IMR-90 (cell line): Measurements from ENCODE around the gene NEK9. TPM values are rescaled to one million over a fixed set of nuclear protein-coding genes. Genes with fewer than 3 reads are reported as not detected.

Source experiments
- ATAC-seq: fragments of 200-7000 bp; cut with Tn5 transposase; 2 replicates; pipeline ENCODE4 v1.9.1; 2020; ENCODE audit warnings: low read depth, mild to moderate bottlenecking, moderate library complexity
- BruUV-seq: library from RNA; stranded (reverse); fragments of 400-500 nt; replicated peaks from 2 replicates; lab custom pipeline; 2021; lab: Mats Ljungman, UMichigan
- CTCF ChIA-PET: fragments of 300-600 bp; formaldehyde crosslinking; extraction: SDS; loops from one replicate; lab custom pipeline; 2021; ENCODE audit warnings: antibody characterized with exemption; lab: Yijun Ruan, JAX
- POLR2A ChIA-PET: fragments of 300-600 bp; sonication (Branson Sonifier 250); formaldehyde crosslinking; loops from one replicate; lab custom pipeline; 2022; ENCODE audit warnings: antibody characterized with exemption; ENCODE audit not compliant: unreplicated experiment; lab: Charles Lee
- DNase-seq: peaks from one replicate; pipeline ENCODE4 v3.0.0; 2013
- H2AFZ ChIP-seq: replicated peaks from 2 replicates; pipeline ENCODE3; 2013; ENCODE audit warnings: low read length, mild to moderate bottlenecking; ENCODE audit not compliant: poor library complexity
- H2AK5ac ChIP-seq: 2 replicates; pipeline ENCODE4 v1.6.1; 2013; ENCODE audit warnings: low read depth, low read length, inconsistent platforms
- H2AK9ac ChIP-seq: replicated peaks from 2 replicates; pipeline ENCODE3; 2013; ENCODE audit warnings: mild to moderate bottlenecking, low read depth, low read length, moderate library complexity; ENCODE audit not compliant: poor library complexity
- H2BK120ac ChIP-seq: 2 replicates; pipeline ENCODE4 v1.6.1; 2013; ENCODE audit warnings: low read depth, low read length, inconsistent platforms
- H2BK15ac ChIP-seq: 3 replicates; pipeline ENCODE4 v1.6.1; 2013; ENCODE audit warnings: low read depth, low read length, inconsistent platforms
- H2BK20ac ChIP-seq: 2 replicates; pipeline ENCODE4 v1.6.1; 2013; ENCODE audit warnings: low read depth, mild to moderate bottlenecking, inconsistent platforms, low read length, moderate library complexity
- H2BK5ac ChIP-seq: 2 replicates; pipeline ENCODE4 v1.6.1; 2013; ENCODE audit warnings: mild to moderate bottlenecking, low read depth, low read length, inconsistent platforms; ENCODE audit not compliant: poor library complexity, severe bottlenecking
- H3K14ac ChIP-seq: replicated peaks from 2 replicates; pipeline ENCODE4 v1.6.1; 2013; ENCODE audit warnings: low read depth, low read length, inconsistent platforms
- H3K18ac ChIP-seq: 2 replicates; pipeline ENCODE4 v1.6.1; 2013; ENCODE audit warnings: low read depth, low read length, control low read depth
- H3K23ac ChIP-seq: 2 replicates; pipeline ENCODE4 v1.6.1; 2013; ENCODE audit warnings: low read depth, low read length, inconsistent platforms
- H3K27ac ChIP-seq: 2 replicates; pipeline ENCODE4 v1.5.1; 2013; ENCODE audit warnings: mild to moderate bottlenecking, control low read depth, low read length; ENCODE audit not compliant: insufficient read depth
- H3K27me3 ChIP-seq: 2 replicates; pipeline ENCODE4 v1.6.1; 2013; ENCODE audit warnings: low read length; ENCODE audit not compliant: control insufficient read depth, insufficient read depth
- H3K36me3 ChIP-seq: 2 replicates; pipeline ENCODE4 v1.6.1; 2013; ENCODE audit warnings: low read length, mixed read lengths; ENCODE audit not compliant: control insufficient read depth, insufficient read depth
- H3K4ac ChIP-seq: 2 replicates; pipeline ENCODE4 v1.6.1; 2013; ENCODE audit warnings: low read depth, low read length, inconsistent platforms
- H3K4me1 ChIP-seq: 2 replicates; pipeline ENCODE4 v1.6.1; 2013; ENCODE audit warnings: low read length, mixed read lengths; ENCODE audit not compliant: control insufficient read depth, insufficient read depth
- H3K4me2 ChIP-seq: 2 replicates; pipeline ENCODE4 v1.6.1; 2013; ENCODE audit warnings: low read depth, mild to moderate bottlenecking, control low read depth, low read length, moderate library complexity
- H3K4me3 ChIP-seq: 2 replicates; pipeline ENCODE4 v1.5.1; 2013; ENCODE audit warnings: low read depth, mild to moderate bottlenecking, control low read depth, low read length, moderate library complexity; ENCODE audit not compliant: insufficient read depth
- H3K56ac ChIP-seq: 2 replicates; pipeline ENCODE4 v1.6.1; 2013; ENCODE audit warnings: low read length, inconsistent platforms; ENCODE audit not compliant: insufficient read depth; ENCODE audit errors: extremely low read depth
- H3K79me1 ChIP-seq, 2 experiments: 2 replicates each; pipeline ENCODE4 v1.6.1; 2013; ENCODE audit warnings: low read length in 2 of 2, inconsistent platforms in 1 of 2, low read depth in 1 of 2
- H3K9ac ChIP-seq: 2 replicates; pipeline ENCODE4 v1.6.1; 2013; ENCODE audit warnings: low read depth, low read length, control low read depth
- H3K9me1 ChIP-seq: 2 replicates; pipeline ENCODE4 v1.6.1; 2013; ENCODE audit warnings: low read length, inconsistent platforms; ENCODE audit not compliant: insufficient read depth
- H3K9me3 ChIP-seq: 2 replicates; pipeline ENCODE4 v1.6.1; 2013; ENCODE audit warnings: low read length; ENCODE audit not compliant: control insufficient read depth, insufficient read depth
- H4K20me1 ChIP-seq: 2 replicates; pipeline ENCODE4 v1.6.1; 2013; ENCODE audit warnings: low read length, inconsistent platforms; ENCODE audit not compliant: insufficient read depth
- H4K5ac ChIP-seq: 2 replicates; pipeline ENCODE4 v1.6.1; 2013; ENCODE audit warnings: mild to moderate bottlenecking, low read depth, low read length, control low read depth
- H4K8ac ChIP-seq, 2 experiments: 2 replicates each; pipeline ENCODE4 v1.6.1; 2013; ENCODE audit warnings: low read depth in 2 of 2, low read length in 2 of 2, control low read depth in 1 of 2, inconsistent platforms in 1 of 2
- H4K91ac ChIP-seq: 2 replicates; pipeline ENCODE4 v1.6.1; 2013; ENCODE audit warnings: low read depth, low read length, inconsistent platforms; ENCODE audit not compliant: insufficient read depth
- CTCF ChIP-seq: conservative IDR thresholded peaks from 2 replicates; pipeline ENCODE4 v1.5.1; 2012; ENCODE audit warnings: mild to moderate bottlenecking, low read depth, low read length, improper control_type of control experiment
- ELK1 ChIP-seq: fragments of 150-350 bp; IDR thresholded peaks from 2 replicates; pipeline ENCODE4 v1.6.1; 2016; ENCODE audit warnings: low read depth, mild to moderate bottlenecking, low read length, moderate library complexity, borderline replicate concordance
- FOS ChIP-seq: fragments of 150-350 bp; IDR thresholded peaks from 2 replicates; pipeline ENCODE4 v1.6.1; 2016; ENCODE audit warnings: low read depth, low read length
- MAZ ChIP-seq: IDR thresholded peaks from 2 replicates; pipeline ENCODE4 v1.6.1; 2012; ENCODE audit warnings: low read depth, mild to moderate bottlenecking, low read length, improper control_type of control experiment, moderate library complexity, borderline replicate concordance
- NFE2L2 ChIP-seq: fragments of 150-350 bp; IDR thresholded peaks from 2 replicates; pipeline ENCODE4 v1.6.1; 2016; ENCODE audit warnings: low read depth, mild to moderate bottlenecking, low read length
- POLR2A ChIP-seq: IDR thresholded peaks from 2 replicates; pipeline ENCODE4 v1.6.1; 2012; ENCODE audit warnings: mild to moderate bottlenecking, low read depth, low read length
- RAD21 ChIP-seq: IDR thresholded peaks from 2 replicates; pipeline ENCODE4 v1.6.1; 2012; ENCODE audit warnings: low read length, improper control_type of control experiment
- RCOR1 ChIP-seq: IDR thresholded peaks from 2 replicates; pipeline ENCODE4 v1.6.1; 2012; ENCODE audit warnings: mild to moderate bottlenecking, low read length, improper control_type of control experiment; ENCODE audit not compliant: insufficient replicate concordance
- SMC3 ChIP-seq: fragments of 150-350 bp; IDR thresholded peaks from 2 replicates; pipeline ENCODE4 v1.6.1; 2016; ENCODE audit warnings: low read depth, mild to moderate bottlenecking, antibody characterized with exemption, low read length, moderate library complexity
- WGBS, 2 experiments: methylation state at CpG; one replicate each; pipeline versions ENCODE4 v1.1.5 to v1.1.7; 2013; ENCODE audit warnings: missing lambda C conversion rate in 2 of 2; ENCODE audit not compliant: insufficient read length in 1 of 2; ENCODE audit errors: extremely low coverage in 2 of 2; 5-methylcytosine and 5-hydroxymethylcytosine counted together
- dilution Hi-C: fragments of 300-500 bp; cut with HindIII; formaldehyde crosslinking; loops from one replicate; pipeline ENCODE4 v1.14.3; 2018; ENCODE audit warnings: low sequenced_read_pairs; ENCODE audit not compliant: unreplicated experiment
- in situ Hi-C: fragments of 300-500 bp; cut with MboI; formaldehyde crosslinking; loops from 3 replicates; pipeline ENCODE4 v1.14.3; 2019; ENCODE audit warnings: low sequenced_read_pairs, inconsistent platforms, mixed read lengths
- intact Hi-C: fragments of 100-400 bp; cut with micrococcal nuclease; formaldehyde crosslinking; loops from 2 replicates; pipeline ENCODE4 v1.10.0; 2022
- polyA plus RNA-seq, 3 experiments: library from polyadenylated mRNA; depleted of rRNA; stranded (reverse); fragments of >200 nt; gene quantifications; 2 replicates each; pipeline ENCODE4 v1.2.3, GENCODE V29; 2012; ENCODE audit warnings: low replicate concordance in 1 of 3
- total RNA-seq: library from RNA; depleted of rRNA; stranded (reverse); fragments of >200 nt; gene quantifications from 2 replicates; pipeline ENCODE4 v1.2.3, GENCODE V29; 2012

Gene NEK9
- total and polyA plus RNA-seq, 2 of the 4 experiments (the other 2 are of a cell fraction) = 22.9 to 23.2 TPM

- Histone ChIP-seq H3K18ac (no peak overlapping the region), H3K27ac (no peak overlapping the region), H4K8ac (no peak overlapping the region), H3K36me3 (no peaks in the 10 kb centered on the region), H2AFZ (no peak overlapping the region), H3K56ac (no peak overlapping the region), H3K79me1 (peaks cover 14 to 87% of the 10 kb centered on the region in 2 experiments), H3K9ac (no peak overlapping the region), H2BK20ac (no peak overlapping the region), H3K4ac (no peak overlapping the region), H4K20me1 (peaks cover 79% of the 10 kb centered on the region), H3K23ac (no peak overlapping the region), H4K91ac (no peak overlapping the region), H3K4me3 (no peak overlapping the region), H2BK120ac (no peak overlapping the region), H3K27me3 (no peaks in the 10 kb centered on the region), H2BK5ac (no peak overlapping the region), H3K4me2 (no peak overlapping the region), H3K14ac (no peak overlapping the region), H4K5ac (no peak overlapping the region), H2AK5ac (no peak overlapping the region), H3K4me1 (peaks cover 7% of the 10 kb centered on the region), H3K9me3 (no peaks in the 10 kb centered on the region), H2BK15ac (no peak overlapping the region), H2AK9ac (no peak overlapping the region), H3K9me1 (peaks cover 12% of the 10 kb centered on the region)
- no peak for ATAC-seq
- ChIA-PET CTCF (interaction anchor here (0.7 kb wide), 1 partner anchor 574 kb away, joined by 4 read pairs; no protein-coding TSS in a partner anchor), POLR2A (no interaction called here)
- intact Hi-C loops = no loop called here
- dilution Hi-C loops = no loop called here
- TF ChIP-seq NFE2L2 (no peak), CTCF (no peak), RAD21 (no peak), RCOR1 (no peak), MAZ (no peak), POLR2A (no peak), ELK1 (no peak), FOS (no peak), SMC3 (no peak)
- WGBS, 2 experiments = no CpG with 5 or more reads among the region's 2 CpGs
- DNase-seq = no peak
- in situ Hi-C loops = no loop called here
- no TSS peak for BruUV-seq
Measured at GRCh38 chr14:75167325-75167724, 40.5 kb upstream of the NEK9 start.
